ENCODE results near the gene IPCEF1. TPM values are rescaled to one million over a fixed set of nuclear protein-coding genes. Genes with fewer than 3 reads are reported as not detected.
"Not testable (repeated sequence)": the region's sequence is repeated elsewhere in the genome, so short reads cannot be mapped to it uniquely, and the experiment has no call there.

Gene IPCEF1
- total and polyA plus RNA-seq, 8 donors: 2.4 to 6.9 (median 5.4) TPM

- Histone ChIP-seq H3K4me1 (peaks cover 0 to 47% of the 10 kb centered on the region in 2 donors), H3K27ac (peak overlapping the region in 1 of 2 donors; percentile 38), H3K27me3 (no peaks in the 10 kb centered on the region), H3K9me3 (no peaks in the 10 kb centered on the region), H3K36me3 (no peaks in the 10 kb centered on the region), H3K4me3 (peak overlapping the region in 1 of 2 donors; percentile 29)
- DNase-seq (peak in 1 of 4 donors; percentile 36), ATAC-seq (peak; percentile 61)
- no peak for TF ChIP-seq CTCF (IDR thresholded peaks at IDR 0.05)
- intact Hi-C loops (cut with DNase I): no loop called here
Measured at GRCh38 chr6:154245506-154245905, 111.1 kb downstream of the IPCEF1 start.

GRCh38 chr6:154243793-154244750 is 112.5 kb downstream of the IPCEF1 start:
- no peak for TF ChIP-seq CTCF (IDR thresholded peaks at IDR 0.05)
- ATAC-seq (peak; percentile 78), DNase-seq (no peak)
- Histone ChIP-seq H3K27ac (no peak overlapping the region), H3K9me3 (no peaks in the 10 kb centered on the region), H3K4me3 (no peak overlapping the region), H3K4me1 (peaks cover 0 to 33% of the 10 kb centered on the region in 2 donors), H3K27me3 (no peaks in the 10 kb centered on the region), H3K36me3 (no peaks in the 10 kb centered on the region)
- intact Hi-C loops (cut with DNase I): no loop called here

GRCh38 chr6:154242617-154243357 is 113.8 kb downstream of the IPCEF1 start:
- H3K9me3 ChIP-seq: no peaks in the 10 kb centered on the region
- no peaks in the 10 kb centered on the region for H3K27me3 ChIP-seq
- no peak for TF ChIP-seq CTCF (IDR thresholded peaks at IDR 0.05)
- intact Hi-C loops (cut with DNase I): no loop called here
- ATAC-seq (no peak), DNase-seq (no peak)
- H3K36me3 ChIP-seq: no peaks in the 10 kb centered on the region
- H3K4me3 ChIP-seq: no peak overlapping the region
- no peak overlapping the region for H3K27ac ChIP-seq
- peaks cover 0 to 28% of the 10 kb centered on the region in 2 donors for H3K4me1 ChIP-seq

- intact Hi-C loops (cut with DNase I): no loop called here
- peaks cover 0 to 18% of the 10 kb centered on the region in 2 donors for H3K4me1 ChIP-seq
Measured at GRCh38 chr6:154241581-154241980, 115.0 kb downstream of the IPCEF1 start.

GRCh38 chr6:154241061-154241460 is 115.5 kb downstream of the IPCEF1 start:
- DNase-seq; H3K27me3 ChIP-seq; H3K36me3 ChIP-seq; intact Hi-C loops (cut with DNase I); ATAC-seq; H3K9me3 ChIP-seq; H3K4me3 ChIP-seq; H3K27ac ChIP-seq: not testable (repeated sequence)
- H3K4me1 ChIP-seq: peaks cover 0 to 18% of the 10 kb centered on the region in 2 donors

More at GRCh38 chr6:154241581-154241980, 115.0 kb downstream of the IPCEF1 start:
- no peak for TF ChIP-seq CTCF (IDR thresholded peaks at IDR 0.05)
- H3K27ac ChIP-seq: no peak overlapping the region
- no peak for DNase-seq
- no peak for ATAC-seq
- H3K36me3 ChIP-seq: no peaks in the 10 kb centered on the region
- H3K9me3 ChIP-seq: no peaks in the 10 kb centered on the region
- H3K27me3 ChIP-seq: no peaks in the 10 kb centered on the region
- no peak overlapping the region for H3K4me3 ChIP-seq
